Tibial nerve (tissue), 3 donors: Measurements from ENCODE around the gene CELSR3.

Experiments
- POLR2A ChIP-seq, 2 donors: fragments of 450-650 bp; IDR thresholded peaks; one replicate each; pipeline ENCODE4 v1.6.1; 2017; ENCODE audit warnings: antibody characterized with exemption in 2 of 2, mild to moderate bottlenecking in 2 of 2, moderate library complexity in 2 of 2
- TF ChIP-seq, protein P1 (sequence below), 5 experiments: fragments of 200-600 bp in 3 of 5; fragments of 450-650 bp in 2 of 5; sonication (generic) in 3 of 5; IDR thresholded peaks; one replicate each; pipeline ENCODE4 v1.5.1; 2016 to 2019; ENCODE audit warnings: antibody characterized with exemption in 5 of 5, mild to moderate bottlenecking in 3 of 5, moderate library complexity in 2 of 5

DNA sequence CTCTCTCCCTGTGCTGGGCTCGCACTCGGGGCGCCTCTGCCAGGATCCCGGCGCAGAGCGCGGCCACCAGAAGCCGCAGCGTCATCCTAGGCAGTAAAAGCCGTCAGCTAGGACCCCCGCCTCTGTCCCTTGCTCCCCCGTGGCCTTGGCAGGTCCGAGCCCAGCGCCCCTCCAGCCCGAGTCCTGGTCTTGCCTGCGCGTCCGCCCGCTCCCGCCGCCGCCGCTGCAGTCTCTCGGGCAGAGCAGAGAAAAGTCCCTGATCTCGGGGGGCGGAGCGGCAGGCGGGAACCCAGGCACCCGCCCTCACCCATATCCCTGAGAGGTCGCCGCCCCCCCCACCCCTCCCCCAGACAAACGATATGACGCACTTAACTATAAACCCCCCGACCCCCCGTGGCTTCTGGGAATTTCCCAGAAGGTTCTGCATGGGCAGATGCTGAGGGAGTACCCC lies 67.6 kb downstream of the CELSR3 start, which contains the start of gene COL7A1:
- TF ChIP-seq, protein P1, sequence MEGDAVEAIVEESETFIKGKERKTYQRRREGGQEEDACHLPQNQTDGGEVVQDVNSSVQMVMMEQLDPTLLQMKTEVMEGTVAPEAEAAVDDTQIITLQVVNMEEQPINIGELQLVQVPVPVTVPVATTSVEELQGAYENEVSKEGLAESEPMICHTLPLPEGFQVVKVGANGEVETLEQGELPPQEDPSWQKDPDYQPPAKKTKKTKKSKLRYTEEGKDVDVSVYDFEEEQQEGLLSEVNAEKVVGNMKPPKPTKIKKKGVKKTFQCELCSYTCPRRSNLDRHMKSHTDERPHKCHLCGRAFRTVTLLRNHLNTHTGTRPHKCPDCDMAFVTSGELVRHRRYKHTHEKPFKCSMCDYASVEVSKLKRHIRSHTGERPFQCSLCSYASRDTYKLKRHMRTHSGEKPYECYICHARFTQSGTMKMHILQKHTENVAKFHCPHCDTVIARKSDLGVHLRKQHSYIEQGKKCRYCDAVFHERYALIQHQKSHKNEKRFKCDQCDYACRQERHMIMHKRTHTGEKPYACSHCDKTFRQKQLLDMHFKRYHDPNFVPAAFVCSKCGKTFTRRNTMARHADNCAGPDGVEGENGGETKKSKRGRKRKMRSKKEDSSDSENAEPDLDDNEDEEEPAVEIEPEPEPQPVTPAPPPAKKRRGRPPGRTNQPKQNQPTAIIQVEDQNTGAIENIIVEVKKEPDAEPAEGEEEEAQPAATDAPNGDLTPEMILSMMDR (IDR thresholded peaks at IDR 0.05): no peak
- no peak for TF ChIP-seq POLR2A (IDR thresholded peaks at IDR 0.05)
